Limb (tissue), 2 donors: ENCODE results near the gene LMNA.
"Not testable (repeated sequence)": the region's sequence is repeated elsewhere in the genome, so short reads cannot be mapped to it uniquely, and the experiment has no call there.

Experiments
- DNase-seq, 2 donors: peaks; one replicate each; pipeline ENCODE4 v3.0.0-alpha.2; 2016; ENCODE audit errors: extremely low spot score in 2 of 2

LMNA gene

DNA sequence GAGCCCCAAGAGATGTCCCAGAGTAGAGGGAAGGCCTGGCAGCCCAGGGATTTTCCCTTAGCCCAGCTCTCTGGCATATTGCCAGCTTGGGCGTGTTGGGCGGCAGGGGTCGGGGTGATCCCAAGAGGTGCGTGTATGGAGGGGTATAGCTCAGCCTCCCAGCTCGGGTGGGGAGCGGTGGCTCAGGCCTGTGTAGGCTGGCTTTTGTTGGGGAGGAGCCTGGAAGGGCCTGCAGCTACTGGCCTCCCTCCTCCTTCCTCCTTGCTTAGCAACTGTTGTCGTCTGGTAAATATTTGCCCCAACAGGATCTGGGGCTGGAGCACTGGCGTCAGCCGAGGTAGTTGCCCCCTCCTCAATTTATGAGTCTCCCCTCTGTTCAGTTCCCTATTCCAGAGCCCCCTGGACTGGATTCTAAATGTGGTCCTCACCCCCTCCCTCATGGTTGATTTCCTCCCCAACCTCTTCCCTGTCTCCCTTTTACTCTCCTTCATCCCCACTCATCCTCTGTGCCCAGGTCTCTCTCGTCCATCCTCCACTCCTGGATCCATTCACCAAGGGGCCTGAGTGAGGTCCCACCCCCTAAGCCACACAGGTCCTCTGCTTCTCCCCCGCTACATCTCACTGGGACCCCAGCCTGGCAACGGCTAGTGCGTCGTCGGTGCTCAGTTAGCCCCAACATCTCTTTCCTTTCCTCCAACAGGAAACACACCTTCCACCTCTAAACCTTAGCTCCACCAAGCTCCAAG lies 10.3 kb upstream of the LMNA start:
- peak; percentile 87 to 94 for DNase-seq

DNA sequence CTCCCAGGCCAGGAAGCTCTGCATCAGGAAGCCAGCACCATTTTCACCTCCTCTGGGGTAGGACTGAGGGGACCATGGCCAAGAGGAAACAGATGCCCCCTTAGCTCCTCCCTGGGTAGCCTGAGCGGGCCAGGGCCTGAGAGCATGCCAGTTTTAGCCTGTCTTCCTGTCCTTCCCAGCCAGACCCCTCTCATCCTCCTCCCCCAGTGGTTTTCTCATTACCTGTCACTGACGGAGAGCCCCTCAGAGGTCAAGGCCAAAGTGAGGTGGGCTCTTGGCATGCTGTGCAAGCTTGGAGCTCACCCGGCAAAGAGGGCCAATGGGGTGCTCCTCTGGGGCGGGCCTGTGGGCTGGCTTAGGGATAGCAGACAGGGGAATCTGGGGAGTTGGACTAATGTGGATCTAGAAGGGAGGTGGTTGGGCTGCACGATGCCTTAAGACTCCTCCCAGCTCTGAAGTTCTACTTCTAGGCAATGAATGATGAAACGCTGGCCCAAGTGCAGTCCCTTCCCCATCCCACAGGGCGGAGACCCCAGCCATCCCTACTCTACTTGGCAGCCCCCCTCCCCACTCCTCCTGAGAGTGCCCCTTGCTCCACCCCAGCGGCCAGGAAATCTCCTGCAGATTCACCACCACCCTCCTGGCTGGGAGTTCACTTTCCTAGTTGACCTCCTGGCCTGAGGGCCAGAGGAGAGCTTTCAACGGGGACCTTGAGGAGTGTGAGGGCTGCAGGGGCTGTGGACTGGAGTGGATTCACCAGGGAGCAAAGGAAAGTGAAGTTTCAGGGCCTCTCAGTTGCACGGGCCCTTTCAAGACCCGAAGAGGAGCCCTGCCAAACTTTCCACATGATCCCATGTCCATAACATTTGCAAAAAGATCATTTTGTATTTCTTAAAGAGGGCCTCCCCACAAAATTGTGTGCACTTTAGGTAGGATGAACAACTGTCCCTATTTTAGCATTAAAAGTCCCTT lies 9.4 kb upstream of the LMNA start:
- DNase-seq, result peak; percentile 66 to 83

DNA sequence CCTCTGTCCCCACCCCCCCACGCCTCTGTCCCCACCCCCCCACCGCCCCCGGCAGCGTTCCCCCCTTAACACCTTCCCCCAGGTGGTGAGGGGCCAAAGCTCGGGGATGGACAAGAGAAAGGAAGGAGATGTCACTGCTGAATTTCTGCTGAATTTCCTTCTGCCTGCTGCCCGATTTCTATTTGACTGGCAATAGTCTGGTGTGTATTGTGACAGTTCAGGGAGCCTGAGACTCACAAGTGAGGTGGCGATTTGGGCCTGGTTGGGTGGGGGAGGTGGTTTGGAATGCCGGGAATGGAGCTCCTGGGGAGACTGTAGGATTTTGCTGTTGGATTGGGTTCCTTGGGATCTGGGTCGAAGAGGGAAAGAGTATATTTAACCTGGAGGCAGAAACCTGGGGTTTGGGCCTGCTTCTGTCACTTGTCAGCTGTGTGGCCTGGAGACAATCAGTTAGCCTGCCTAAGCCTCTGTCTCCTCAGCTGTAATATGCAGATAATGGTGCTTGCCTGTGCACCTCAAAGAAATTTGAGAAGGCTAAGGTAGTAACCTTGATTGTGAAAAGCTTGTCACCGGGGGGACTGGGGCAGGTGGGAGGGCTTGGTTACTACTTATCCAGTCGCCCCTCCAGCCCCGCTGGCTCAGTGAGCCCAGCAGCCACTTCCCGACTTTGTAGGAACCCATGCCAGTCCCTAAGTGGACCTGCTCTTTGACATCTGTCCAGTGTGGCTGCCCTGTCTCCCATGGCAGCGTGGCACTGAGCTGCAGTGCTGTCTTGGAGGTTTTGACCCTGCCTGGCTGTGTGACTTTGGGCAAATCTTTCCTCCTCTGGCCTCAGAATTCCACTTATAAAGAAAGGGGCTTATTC lies 7.7 kb upstream of the LMNA start:
- DNase-seq, result no peak

DNA sequence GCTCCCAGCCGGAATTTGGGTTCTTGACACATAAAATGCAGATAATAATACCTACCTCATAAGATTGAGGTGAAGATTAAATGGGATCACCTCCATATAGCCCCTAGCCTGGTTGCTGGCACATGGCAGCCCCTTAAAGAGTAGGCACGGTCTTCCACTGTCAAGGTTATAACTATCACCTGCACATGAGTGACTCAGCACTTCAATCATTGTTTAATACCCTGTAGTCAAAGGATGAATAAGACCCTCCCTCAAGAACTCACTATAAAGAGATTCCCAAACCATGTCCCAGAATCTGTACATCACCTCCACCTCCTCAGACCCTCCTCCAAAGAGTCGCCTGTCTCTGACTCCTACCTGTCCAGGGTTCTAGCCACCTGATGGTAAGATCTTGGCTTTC lies 6.5 kb upstream of the LMNA start:
- DNase-seq, result no peak

DNA sequence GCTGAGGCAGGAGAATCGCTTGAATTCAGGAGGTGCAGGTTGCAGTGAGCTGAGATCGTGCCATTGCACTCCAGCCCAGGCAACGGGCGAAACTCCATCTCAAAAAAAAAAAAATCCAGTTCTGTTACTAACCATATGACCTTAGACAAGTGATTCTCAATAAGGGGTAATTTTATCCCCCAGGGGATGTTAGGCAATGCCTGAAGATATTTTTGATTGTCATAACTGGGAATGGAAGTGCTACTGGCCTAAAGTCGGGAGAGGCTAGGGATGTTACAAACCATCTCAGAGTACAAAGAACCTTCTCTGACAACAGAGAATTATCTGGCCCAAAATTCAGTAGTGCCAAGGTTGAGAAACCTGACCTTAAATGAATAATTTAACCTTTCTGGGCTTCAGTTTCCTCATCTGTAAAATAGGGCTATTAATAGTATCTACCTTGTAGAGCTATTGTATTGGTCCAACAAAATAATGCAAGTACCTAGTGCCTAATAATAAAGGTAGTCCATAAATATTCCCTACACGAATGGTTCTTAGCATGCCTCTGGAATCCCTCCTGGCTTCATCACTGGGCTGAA lies 5.8 kb upstream of the LMNA start:
- DNase-seq, result no peak

DNA sequence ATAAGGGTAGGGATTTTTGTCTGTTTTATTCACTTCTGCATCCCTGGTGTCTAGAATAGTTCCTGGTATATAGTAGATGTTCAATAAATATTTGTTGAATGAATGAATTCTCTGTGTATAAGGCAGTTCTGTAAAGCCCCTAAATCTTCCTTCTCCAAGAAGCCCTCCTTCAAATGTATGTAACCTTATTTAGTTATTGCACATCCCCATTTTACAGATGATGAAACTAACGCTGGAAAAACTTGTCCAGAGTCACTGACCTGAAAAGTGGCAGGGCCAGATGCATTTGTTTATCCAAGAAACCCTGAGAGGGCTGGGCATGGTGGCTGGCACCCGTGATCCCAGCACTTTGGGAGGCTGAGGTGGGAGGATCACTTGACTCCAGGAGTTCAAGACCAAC lies 4.3 kb upstream of the LMNA start:
- DNase-seq, result no peak

DNA sequence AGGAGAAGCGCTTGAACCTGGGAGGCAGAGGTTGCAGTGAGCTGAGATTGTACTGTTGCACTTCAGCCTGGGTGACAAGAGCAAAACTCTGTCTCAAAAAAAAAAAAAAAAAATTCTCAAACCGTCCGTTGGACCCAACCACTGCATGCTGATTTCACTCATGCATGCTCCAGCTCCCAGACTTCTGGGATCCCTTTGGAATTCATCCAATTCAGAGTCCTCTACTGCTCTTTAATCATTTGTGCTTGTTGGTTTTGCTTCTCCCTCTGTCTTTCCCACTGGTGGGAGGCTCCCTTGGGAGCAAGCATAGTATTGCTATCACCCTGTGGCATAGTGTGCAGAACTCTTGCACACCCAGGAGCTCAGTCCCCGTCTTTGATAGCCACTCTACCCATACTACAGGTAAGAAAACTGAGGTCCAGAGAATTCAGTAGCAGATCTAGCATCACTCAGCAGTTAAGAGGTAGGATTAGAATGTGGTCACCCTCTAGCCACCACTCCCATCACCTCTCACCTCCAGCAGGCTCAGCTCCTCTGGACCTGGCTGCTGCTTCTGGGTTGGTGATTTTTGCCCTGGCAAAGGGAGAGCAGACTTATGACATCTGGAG lies 3.1 kb upstream of the LMNA start:
- DNase-seq, result no peak

DNA sequence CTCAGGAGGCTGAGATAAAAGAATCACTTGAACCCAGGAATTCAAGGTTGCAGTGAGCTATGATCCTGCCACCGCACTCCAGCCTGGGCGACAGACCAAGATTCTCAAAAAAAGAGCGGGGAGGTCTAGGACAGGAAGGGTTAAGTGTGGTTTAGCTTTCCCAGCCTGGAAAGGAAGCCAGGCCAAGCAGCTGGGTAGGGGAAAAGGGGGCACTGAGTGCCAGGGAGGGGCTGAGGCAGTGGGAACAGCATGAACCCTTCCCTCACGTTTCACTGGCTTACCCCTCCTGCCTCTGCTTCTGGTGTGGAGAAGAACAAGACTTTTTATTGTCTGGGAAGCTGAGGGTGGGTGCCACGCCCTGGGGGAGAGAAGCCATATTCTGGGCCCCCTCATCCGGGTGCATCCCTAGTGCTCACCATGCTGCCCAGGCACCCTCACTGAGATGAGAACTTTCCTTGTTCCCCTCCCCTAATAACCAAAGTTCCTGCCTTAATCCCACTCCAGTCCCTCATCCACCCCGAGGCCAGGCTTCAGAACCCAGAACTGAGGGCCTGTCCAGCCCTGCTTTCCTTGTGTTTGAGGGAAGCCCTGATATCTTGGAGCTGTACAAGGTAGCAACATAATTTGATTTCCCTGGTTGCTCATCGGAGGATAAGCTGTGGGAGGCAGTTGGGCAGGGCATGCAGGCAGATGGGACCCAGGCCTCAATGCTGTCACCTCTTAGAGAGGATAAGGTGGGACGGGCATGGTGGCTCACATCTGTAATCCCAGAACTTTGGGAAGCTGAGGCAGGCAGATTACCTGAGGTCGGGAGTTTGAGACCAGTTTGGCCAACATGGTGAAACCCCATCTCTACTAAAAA lies 2.0 kb upstream of the LMNA start:
- DNase-seq, result peak in 1 of 2 donors; percentile 72

DNA sequence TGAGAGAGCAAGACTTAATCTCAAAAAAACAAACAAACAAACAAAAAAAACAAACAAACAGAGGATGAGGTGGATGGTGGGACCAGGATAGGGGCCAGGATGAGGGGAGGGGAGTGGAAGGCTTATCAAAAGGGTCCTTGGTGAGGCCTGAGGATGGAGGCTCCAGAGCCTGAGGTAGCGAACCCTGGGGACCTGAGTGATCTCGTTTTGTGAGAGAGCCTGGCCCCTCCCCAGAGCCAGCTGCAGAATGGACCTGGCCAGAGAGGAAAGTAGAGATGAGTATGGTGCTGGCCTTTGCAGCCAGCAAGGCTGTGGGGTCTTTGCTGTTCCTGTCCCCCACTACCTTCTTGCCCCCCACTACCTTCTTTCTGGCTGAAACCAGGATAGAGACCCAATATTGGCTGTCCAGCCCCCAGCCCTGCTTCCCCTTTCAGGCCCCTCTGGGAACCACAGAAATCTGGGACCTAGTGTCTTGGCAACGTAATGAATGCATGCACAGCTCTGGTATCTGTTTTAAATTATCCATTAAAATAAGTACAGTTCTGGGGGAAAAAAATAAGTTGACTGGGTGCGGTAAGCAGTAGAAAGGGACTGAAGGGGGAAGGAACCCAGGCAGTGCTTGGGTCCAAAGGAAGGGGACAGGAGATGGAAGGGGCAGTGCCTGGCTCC lies 1.1 kb upstream of the LMNA start:
- peak in 1 of 2 donors; percentile 62 for DNase-seq

DNA sequence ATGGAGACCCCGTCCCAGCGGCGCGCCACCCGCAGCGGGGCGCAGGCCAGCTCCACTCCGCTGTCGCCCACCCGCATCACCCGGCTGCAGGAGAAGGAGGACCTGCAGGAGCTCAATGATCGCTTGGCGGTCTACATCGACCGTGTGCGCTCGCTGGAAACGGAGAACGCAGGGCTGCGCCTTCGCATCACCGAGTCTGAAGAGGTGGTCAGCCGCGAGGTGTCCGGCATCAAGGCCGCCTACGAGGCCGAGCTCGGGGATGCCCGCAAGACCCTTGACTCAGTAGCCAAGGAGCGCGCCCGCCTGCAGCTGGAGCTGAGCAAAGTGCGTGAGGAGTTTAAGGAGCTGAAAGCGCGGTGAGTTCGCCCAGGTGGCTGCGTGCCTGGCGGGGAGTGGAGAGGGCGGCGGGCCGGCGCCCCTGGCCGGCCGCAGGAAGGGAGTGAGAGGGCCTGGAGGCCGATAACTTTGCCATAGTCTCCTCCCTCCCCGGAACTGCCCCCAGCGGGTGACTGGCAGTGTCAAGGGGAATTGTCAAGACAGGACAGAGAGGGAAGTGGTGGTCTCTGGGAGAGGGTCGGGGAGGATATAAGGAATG lies 505 bp downstream of the LMNA start:
- peak in 1 of 2 donors; percentile 68 for DNase-seq

DNA sequence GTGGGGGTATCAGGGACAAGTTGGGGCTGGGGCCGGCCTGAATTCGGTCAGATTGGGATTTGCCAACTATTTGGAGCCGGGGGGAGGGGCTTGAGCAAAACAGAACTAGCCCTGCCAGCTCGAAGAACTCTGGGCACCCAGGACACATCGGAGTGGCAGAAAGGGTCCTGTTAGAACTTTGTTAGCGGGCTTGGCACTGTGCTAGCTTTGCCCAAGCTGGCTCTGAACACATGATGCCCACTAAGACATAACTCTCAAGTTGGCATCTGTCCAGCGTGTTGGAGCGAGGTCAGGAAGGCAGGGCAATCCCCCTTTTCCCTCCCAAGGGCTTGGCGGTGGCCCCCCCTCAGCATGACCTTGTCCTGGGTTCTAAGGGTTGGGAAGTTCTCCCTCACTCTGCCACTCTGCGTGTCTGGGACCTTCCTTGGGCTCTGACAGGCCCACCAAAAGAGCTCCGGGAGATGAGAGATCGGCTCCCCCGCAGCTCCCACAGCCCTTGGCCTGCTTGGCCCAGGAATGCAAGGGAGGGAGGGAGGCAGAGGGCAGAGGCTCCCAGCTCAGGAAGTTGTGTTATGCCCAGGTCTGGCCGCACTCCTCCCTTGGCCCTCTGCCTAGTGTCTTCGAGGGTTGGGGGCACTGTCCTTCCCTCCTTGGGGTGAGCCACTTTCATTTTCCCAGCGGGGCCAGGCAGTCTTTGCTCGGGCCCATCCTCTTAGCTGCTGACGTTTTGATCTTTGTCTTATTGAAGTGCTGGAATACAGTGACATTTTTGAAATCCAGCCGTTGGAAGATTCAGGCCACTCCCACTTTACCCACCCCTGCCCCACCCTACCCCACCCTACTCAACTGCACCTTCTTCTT lies 1.2 kb downstream of the LMNA start:
- peak in 1 of 2 donors; percentile 72 for DNase-seq

DNA sequence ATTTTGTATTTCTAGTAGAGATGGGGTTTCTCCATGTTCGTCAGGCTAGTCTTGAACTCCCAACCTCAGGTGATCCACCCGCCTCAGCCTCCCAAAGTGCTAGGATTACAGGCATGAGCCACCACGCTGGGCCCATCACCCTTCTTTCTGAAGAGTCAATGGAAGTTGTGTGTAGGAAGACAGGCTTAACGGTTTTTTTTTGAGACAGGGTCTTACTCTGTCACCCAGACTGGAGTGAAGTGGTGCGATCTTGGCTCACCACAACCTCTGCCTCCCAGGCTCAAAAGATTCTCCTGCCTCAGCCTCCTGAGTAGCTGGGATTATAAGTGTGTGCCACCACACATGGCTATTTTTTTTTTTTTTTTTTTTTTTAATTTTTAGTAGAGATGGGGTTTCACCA lies 2.2 kb downstream of the LMNA start:
- DNase-seq, result not testable (repeated sequence)

DNA sequence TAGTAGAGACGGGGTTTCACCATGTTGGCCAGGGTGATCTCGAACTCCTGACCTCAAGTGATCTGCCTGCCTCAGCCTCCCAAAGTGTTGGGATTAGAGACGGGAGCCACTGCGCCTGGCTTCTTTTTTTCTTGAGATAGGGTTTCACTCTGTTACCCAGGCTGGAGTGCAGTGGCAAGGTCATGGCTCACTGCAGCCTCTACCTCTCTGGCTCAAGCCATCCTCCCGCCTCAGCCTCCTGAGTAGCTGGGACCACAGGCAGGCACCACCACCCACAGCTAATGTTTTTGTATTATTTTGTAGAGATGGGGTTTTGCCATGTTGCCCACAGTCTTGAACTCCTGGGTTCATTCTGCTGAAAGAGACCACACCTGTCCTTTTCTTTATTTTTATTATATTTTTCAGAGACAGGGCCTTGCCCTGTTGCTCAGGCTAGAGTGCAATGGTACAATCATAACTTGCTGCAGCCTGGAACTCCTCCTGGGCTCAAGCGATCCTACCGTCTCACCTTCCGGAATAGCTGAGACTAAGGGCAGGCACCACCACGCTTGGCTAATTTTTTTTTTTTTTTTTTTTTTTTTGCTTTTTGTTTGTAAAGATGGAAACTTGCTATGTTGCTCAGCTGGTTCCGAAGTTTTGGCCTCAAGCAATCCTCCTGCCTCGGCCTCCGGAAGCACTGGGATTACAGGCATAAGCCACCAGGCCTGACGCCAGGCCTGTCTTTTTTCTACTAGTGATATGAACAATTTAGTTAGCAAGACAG lies 3.1 kb downstream of the LMNA start:
- DNase-seq, result no peak

DNA sequence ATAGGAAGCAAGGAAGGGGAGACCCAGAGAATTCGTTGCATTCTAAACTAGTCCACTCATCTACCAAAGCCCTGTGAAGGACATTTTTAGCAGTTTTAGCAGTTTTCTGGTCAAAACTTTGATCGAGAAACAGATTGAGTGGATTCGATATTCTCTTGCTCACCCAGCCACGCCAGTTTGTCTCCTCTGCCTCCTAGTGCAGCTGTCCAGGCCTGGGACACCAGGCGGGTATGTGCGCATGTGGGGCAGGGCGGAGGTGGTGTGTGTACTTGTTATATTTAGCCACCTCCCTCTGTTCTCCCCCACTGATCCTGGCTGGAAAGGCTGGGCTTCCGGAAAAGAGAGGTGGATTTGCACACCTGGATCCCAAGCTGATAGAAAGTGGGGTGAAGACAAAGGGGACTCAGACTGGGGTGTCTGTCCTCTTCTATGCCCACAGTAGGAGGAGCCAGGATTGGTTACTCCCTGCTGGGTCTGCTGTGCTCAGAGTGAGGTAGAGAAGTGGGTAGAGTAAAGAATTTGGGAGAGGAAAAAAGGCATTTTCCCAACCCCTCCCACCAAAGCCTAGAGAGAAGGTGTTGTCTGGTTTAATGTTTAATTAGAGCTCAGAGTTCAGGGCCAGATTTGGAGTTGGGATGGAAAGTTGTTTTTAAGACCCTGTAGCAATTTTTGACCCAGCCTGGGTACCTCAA lies 3.8 kb downstream of the LMNA start:
- DNase-seq, result no peak

DNA sequence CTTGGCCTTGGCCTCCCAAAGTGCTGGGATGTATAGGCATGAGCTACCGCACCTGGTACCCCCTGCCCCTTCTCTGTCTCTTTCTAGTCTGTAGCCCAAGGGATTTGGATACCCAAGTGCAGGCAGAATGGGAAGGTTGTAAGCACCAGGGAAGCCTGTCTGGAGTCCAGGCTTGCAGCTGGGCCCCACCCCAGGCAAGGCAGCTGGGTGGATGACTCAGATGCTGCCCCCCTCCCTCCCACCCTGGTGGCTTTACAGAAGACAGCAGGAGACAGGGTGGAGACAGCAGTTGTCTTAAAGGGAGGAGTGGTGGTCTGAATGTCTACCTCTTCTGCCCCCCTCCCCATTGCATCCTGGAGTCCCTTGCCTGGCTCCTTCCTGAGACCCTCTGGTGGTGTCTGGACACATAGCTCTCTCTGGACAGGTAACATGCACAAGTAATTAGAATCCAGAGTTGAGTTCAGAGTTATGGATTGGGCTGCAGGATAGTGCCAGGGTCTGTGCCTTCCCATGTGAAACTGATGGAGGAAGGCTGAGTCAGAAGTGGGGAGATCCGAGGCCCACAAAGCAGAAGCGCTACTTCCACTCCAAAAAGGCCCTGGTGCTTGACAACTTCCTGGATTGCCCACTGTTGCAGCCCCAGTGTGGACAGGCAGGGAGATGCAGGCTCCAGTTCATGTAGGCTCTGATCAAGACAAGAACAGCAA lies 5.1 kb downstream of the LMNA start:
- no peak for DNase-seq

DNA sequence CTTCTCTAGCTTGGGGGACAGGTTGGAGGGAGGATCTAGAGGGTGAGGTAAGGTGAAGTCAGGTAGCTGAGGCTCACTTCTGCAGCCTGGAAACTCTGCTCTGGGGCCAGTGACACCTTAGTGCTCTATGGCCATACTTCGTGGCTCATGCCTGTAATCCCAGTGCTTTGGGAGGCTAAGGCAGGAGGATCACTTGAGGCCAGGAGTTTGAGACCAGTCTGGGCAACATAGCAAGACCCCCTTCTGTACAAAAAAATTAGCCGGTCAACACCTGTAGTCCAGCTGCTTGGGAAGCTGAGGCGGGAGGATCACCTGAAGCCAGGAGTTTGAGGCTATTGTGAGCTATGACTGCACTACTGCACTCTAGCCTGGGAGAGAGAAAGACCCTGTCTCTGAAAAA lies 5.8 kb downstream of the LMNA start:
- no peak for DNase-seq
